AG09309 (cell line): ENCODE data around the gene C9.
"Not testable (repeated sequence)": the region's sequence is repeated elsewhere in the genome, so short reads cannot be mapped to it uniquely, and the experiment has no call there.

Experiments
- DNase-seq: peaks from one replicate; pipeline ENCODE4 v3.0.0-alpha.2; 2010; ENCODE audit warnings: low read depth
- H3K4me3 ChIP-seq: 2 replicates; pipeline ENCODE4 v1.5.1; 2011; ENCODE audit warnings: mild to moderate bottlenecking, low read depth, low read length, moderate library complexity; ENCODE audit not compliant: control insufficient read depth
- TF ChIP-seq, protein P1 (sequence below): IDR thresholded peaks from 2 replicates; pipeline ENCODE4 v1.5.1; 2011; ENCODE audit warnings: mild to moderate bottlenecking, low read depth, low read length, inconsistent platforms; ENCODE audit not compliant: insufficient read depth, control insufficient read depth; ENCODE audit errors: missing control alignments

C9 gene

GRCh38 chr5:39340506-39340905, 23.8 kb downstream of the C9 start:
- TF ChIP-seq, protein P1, sequence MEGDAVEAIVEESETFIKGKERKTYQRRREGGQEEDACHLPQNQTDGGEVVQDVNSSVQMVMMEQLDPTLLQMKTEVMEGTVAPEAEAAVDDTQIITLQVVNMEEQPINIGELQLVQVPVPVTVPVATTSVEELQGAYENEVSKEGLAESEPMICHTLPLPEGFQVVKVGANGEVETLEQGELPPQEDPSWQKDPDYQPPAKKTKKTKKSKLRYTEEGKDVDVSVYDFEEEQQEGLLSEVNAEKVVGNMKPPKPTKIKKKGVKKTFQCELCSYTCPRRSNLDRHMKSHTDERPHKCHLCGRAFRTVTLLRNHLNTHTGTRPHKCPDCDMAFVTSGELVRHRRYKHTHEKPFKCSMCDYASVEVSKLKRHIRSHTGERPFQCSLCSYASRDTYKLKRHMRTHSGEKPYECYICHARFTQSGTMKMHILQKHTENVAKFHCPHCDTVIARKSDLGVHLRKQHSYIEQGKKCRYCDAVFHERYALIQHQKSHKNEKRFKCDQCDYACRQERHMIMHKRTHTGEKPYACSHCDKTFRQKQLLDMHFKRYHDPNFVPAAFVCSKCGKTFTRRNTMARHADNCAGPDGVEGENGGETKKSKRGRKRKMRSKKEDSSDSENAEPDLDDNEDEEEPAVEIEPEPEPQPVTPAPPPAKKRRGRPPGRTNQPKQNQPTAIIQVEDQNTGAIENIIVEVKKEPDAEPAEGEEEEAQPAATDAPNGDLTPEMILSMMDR: no peak
- no peak for DNase-seq

DNA sequence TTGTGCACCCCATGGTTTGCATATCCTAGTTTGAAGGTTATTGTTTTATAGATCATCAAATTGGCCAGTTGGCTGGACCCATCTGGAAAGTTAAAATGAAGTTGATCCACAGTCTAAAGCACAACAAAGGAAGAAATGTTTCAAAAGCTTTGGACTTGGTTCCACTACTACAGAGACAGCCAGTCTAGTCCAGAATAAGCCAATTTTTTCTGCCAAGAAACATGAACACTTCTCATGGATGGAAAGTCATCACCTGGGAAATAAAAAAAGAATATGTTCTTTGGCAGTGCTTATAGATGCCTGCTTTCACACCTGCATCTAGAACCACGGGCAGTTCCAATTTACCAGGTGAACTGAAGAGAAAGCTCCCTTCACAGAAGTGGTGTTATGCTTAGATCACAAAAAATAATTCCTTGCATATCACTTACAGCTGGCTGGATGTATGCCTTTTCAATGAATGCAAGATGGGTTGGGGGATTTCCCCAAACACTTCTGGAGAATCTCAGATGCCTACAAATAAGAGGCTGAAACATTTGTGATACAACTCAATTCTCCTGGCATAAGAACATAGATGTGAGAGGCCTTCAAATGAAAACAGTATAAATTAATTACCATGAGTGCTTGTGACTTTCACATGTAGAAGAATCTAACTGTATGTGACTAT, 26.9 kb downstream of the C9 start:
- no peak overlapping the region for H3K4me3 ChIP-seq
- TF ChIP-seq, protein P1: no peak

More at GRCh38 chr5:39340506-39340905, 23.8 kb downstream of the C9 start:
- no peak overlapping the region for H3K4me3 ChIP-seq

GRCh38 chr5:39334296-39334695, 30.0 kb downstream of the C9 start:
- H3K4me3 ChIP-seq, DNase-seq: not testable (repeated sequence)

More for the DNA sequence above, 26.9 kb downstream of the C9 start:
- DNase-seq: no peak

GRCh38 chr5:39333104-39333503, 31.2 kb downstream of the C9 start:
- no peak for DNase-seq
- TF ChIP-seq, protein P1: no peak
- H3K4me3 ChIP-seq: no peak overlapping the region

- TF ChIP-seq, protein P1: no peak
- peak; percentile 58 for DNase-seq
- no peak overlapping the region for H3K4me3 ChIP-seq
These were observed 32.4 kb downstream of the C9 start for GRCh38 chr5:39331861-39332381.

DNA sequence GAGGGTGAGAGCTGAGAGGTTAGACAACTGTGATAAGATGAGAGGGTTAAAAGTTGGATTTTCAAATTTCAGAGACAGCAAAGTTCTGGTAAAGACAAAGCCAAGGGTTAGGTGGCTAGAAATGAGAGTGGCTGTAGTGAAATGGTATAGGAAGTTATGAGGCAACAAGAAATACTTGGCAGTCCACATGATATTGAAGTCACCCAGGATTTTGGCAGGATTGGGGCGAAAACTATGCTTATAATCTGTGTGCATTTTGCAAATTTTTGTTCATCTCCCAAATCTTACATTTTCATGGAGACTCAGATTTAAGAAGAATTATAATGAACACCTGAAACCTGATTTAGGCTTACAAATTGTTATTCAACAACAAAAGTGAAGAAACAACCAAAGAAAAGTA, 35.6 kb downstream of the C9 start:
- TF ChIP-seq, protein P1: no peak
- no peak for DNase-seq
- H3K4me3 ChIP-seq: no peak overlapping the region

DNA sequence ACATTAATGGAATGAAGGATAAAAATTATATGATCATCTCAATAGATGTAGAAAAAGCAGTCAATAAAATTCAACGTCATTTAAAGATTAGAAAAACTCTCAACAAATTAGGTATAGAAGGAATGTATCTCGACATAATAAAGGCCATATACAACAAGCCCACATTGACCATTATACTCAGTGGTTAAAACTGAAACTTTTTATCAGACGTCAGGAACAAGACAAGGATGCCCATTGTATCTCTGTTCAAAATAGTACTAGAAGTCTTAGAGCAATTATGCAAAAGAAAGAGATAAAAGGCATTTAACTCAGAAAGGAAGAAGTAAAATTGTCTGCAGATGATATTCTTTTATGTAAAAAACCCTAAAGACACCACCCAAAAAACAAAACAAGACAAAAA, 40.8 kb downstream of the C9 start:
- no peak overlapping the region for H3K4me3 ChIP-seq
- TF ChIP-seq, protein P1: no peak
- DNase-seq: no peak
